SK-N-MC (cell line): ENCODE results near the gene RIPOR3.

Source experiments
- EZH2 ChIP-seq: fragments of 200-600 bp; sonication (generic); IDR thresholded peaks from one replicate; pipeline ENCODE4 v1.6.1; 2017; ENCODE audit warnings: antibody characterized with exemption
- POLR2AphosphoS5 ChIP-seq: IDR thresholded peaks from 2 replicates; pipeline ENCODE4 v1.6.1; 2012; ENCODE audit warnings: mild to moderate bottlenecking, low read depth, low read length, borderline replicate concordance

DNA sequence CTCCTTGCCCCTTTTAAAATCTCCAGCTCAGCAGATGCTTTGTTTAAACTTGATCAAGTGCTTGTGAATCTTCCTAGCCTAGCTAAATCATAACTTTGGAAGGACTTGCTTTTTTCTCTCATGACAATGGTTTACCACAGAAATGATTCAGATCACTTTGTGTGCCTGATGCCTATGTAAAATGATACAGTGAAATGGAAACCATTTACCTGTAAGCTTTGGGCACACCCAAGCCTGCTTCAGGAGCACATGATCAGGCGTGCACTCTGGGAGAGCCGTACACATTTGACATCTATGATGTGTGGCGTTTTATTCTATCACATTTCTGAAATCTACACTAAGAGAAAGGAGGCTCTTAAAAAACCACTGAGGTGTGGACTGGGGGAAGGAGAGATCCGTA is 140.1 kb downstream of the RIPOR3 start:
- no peak for TF ChIP-seq EZH2
- TF ChIP-seq POLR2AphosphoS5, result no peak
